SJSA1 (cell line): ENCODE data around the gene PTPRB. TPM values are rescaled to one million over a fixed set of nuclear protein-coding genes. Genes with fewer than 3 reads are reported as not detected.

ENCODE experiments used
- DNase-seq, 2 experiments: peaks; one replicate each; pipeline ENCODE4 v3.0.0-alpha.2; 2015 to 2020; ENCODE audit warnings: low spot score in 2 of 2, low read depth in 1 of 2
- H3K27ac ChIP-seq: fragments of 250-450 bp; sonication (Bioruptor Pico); 2 replicates; pipeline ENCODE4 v1.5.1; 2020; ENCODE audit warnings: mild to moderate bottlenecking, moderate library complexity
- H3K27me3 ChIP-seq: fragments of 250-450 bp; sonication (Bioruptor Pico); replicated peaks from 2 replicates; pipeline ENCODE4 v1.5.1; 2020; ENCODE audit warnings: mild to moderate bottlenecking, moderate library complexity
- H3K36me3 ChIP-seq: fragments of 250-450 bp; sonication (Bioruptor Pico); 2 replicates; pipeline ENCODE4 v1.5.1; 2020; ENCODE audit warnings: mild to moderate bottlenecking
- H3K4me1 ChIP-seq: fragments of 250-450 bp; sonication (Bioruptor Pico); replicated peaks from 2 replicates; pipeline ENCODE4 v1.6.1; 2021; ENCODE audit warnings: mild to moderate bottlenecking
- H3K4me3 ChIP-seq: fragments of 250-450 bp; sonication (Bioruptor Pico); 2 replicates; pipeline ENCODE4 v1.5.1; 2020; ENCODE audit warnings: mild to moderate bottlenecking
- H3K9me3 ChIP-seq: fragments of 250-450 bp; sonication (Bioruptor Pico); replicated peaks from 2 replicates; pipeline ENCODE4 v1.5.1; 2020; ENCODE audit warnings: mild to moderate bottlenecking
- total RNA-seq: library from RNA; depleted of rRNA; stranded (reverse); fragments of >200 nt; shearing (Covaris generic); gene quantifications from 2 replicates; pipeline ENCODE4 v1.2.3, GENCODE V29; 2014

Gene PTPRB
- total RNA-seq, 1 experiment from 2014 or later = 4.5 TPM

GRCh38 chr12:70635755-70636154 lies 1.5 kb downstream of the PTPRB start:
- Histone ChIP-seq H3K4me3 (no peak overlapping the region), H3K36me3 (no peaks in the 10 kb centered on the region), H3K4me1 (no peaks in the 10 kb centered on the region), H3K9me3 (no peaks in the 10 kb centered on the region; the same call in 1 of the 2 replicates), H3K27me3 (no peaks in the 10 kb centered on the region), H3K27ac (no peak overlapping the region)
- no peak for DNase-seq

- Histone ChIP-seq H3K27me3 (no peaks in the 10 kb centered on the region), H3K36me3 (no peaks in the 10 kb centered on the region), H3K27ac (peak overlapping the region; percentile 93), H3K4me3 (no peak overlapping the region), H3K4me1 (peaks cover 27% of the 10 kb centered on the region), H3K9me3 (no peaks in the 10 kb centered on the region)
- DNase-seq = peak; percentile 72 to 92
Observed at GRCh38 chr12:70628701-70629480, 8.3 kb downstream of the PTPRB start.

- H3K27ac ChIP-seq = peak overlapping the region; percentile 93
- H3K27me3 ChIP-seq = no peaks in the 10 kb centered on the region
- DNase-seq = peak in 1 of 2 experiments; percentile 62
- H3K4me1 ChIP-seq = peaks cover 27% of the 10 kb centered on the region
- H3K4me3 ChIP-seq = peak overlapping the region; percentile 9
- no peaks in the 10 kb centered on the region for H3K9me3 ChIP-seq
- no peaks in the 10 kb centered on the region for H3K36me3 ChIP-seq
Observed at GRCh38 chr12:70627677-70628076, 9.6 kb downstream of the PTPRB start.

DNA sequence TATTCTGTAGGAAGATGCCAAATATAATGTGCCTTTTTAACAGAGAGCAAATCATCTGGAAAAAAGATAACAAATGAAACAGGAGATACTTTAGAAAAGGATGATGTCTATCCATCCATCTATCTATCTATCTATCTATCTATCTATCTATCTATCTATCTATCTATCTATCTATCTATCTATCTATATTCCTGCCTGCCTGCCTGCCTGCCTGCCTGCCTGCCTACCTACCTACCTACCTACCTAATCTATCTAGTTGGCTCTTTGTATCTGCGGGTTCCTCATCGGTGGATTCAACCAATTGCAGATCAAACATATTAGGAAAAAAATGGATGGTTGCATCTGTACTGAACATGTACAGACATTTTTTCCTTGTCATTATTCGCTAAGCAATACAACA lies 11.0 kb downstream of the PTPRB start:
- peaks cover 27% of the 10 kb centered on the region for H3K4me1 ChIP-seq
- H3K36me3 ChIP-seq = no peaks in the 10 kb centered on the region
- no peaks in the 10 kb centered on the region for H3K9me3 ChIP-seq
- no peaks in the 10 kb centered on the region for H3K27me3 ChIP-seq
- no peak for DNase-seq
- no peak overlapping the region for H3K27ac ChIP-seq
- no peak overlapping the region for H3K4me3 ChIP-seq

DNA sequence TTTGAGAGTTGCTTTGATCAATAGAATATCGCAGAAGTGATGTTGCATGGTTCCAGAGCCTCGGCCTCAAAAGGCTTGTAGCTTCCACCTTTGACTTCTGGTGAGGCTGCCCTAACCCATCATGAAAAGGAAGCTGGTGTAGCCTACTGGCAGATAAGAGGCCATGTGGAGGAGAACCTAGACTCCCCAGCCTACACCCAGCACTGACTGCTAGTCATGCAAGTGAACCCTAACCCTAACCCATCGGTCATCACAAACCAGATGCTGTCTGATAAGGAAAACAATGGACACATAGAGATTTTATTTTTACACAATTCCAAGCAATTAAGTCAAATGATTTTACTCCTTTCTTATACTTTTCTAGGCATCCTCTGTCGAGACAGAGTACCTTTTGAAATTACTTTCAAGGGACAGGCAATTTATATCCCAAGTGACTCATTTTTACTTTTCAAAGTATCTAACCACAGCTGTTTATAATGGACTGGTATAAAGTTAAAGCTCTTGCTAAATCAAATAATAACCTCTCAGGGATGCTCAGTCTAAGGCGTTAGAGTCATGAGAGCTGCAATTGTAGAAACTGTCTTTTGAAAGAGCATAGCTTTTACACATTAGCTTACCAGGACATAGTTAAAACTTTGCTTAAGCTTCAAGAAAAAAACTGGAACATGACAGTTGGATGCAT lies 17.6 kb downstream of the PTPRB start:
- Histone ChIP-seq H3K4me1 (peaks cover 10% of the 10 kb centered on the region), H3K9me3 (no peaks in the 10 kb centered on the region), H3K36me3 (no peaks in the 10 kb centered on the region), H3K27me3 (no peaks in the 10 kb centered on the region), H3K27ac (no peak overlapping the region), H3K4me3 (no peak overlapping the region)
- peak in 1 of 2 experiments; percentile 34 for DNase-seq

DNA sequence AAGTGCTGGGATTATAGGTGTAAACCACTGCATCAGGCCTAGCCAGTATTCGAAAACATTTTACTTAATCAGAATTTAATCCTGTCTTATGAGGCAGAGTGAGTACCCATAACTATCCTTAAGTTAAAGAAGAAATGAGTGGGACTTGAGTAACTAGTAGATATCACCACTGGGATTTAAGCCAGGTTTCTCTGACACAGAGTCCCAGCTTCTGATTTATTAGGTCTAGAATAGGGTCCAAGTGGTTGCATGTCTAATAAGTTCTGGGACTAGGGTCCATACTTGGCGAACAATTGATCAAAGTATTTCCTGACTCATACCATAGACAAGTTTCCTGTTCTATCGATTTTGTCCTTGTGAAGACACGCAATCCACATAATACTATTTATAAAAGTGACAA lies 18.9 kb downstream of the PTPRB start:
- H3K4me1 ChIP-seq = peaks cover 10% of the 10 kb centered on the region
- no peaks in the 10 kb centered on the region for H3K36me3 ChIP-seq
- DNase-seq = no peak
- H3K27me3 ChIP-seq = no peaks in the 10 kb centered on the region
- no peaks in the 10 kb centered on the region for H3K9me3 ChIP-seq
- no peak overlapping the region for H3K4me3 ChIP-seq
- no peak overlapping the region for H3K27ac ChIP-seq

DNA sequence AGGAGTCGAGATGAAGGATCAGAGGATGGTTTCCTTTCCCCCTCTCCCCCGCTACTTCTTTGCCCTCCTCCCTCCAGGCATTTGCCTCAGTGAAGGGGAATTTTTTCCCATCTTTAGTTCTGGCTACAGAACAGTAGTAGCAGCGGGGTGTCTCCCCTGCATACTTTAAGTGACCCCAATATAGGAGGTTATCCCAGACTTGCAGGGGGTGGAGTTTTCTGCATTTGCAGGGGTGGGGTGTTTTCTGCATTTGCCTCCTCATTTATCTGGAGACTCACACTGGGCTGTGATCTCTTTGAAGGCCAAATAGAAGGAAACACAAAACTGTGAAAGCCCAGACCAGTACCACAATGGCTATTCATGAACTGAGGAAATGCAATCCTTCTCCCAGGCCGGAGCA lies 19.8 kb downstream of the PTPRB start:
- Histone ChIP-seq H3K36me3 (no peaks in the 10 kb centered on the region), H3K9me3 (no peaks in the 10 kb centered on the region), H3K4me3 (no peak overlapping the region), H3K4me1 (peaks cover 10% of the 10 kb centered on the region), H3K27ac (no peak overlapping the region), H3K27me3 (no peaks in the 10 kb centered on the region)
- no peak for DNase-seq

- H3K4me3 ChIP-seq = no peak overlapping the region
- no peaks in the 10 kb centered on the region for H3K9me3 ChIP-seq
- no peaks in the 10 kb centered on the region for H3K27me3 ChIP-seq
- no peaks in the 10 kb centered on the region for H3K36me3 ChIP-seq
- H3K27ac ChIP-seq = no peak overlapping the region
- no peak for DNase-seq
- peaks cover 26% of the 10 kb centered on the region for H3K4me1 ChIP-seq
Observed at GRCh38 chr12:70615174-70615866, 21.9 kb downstream of the PTPRB start.

DNA sequence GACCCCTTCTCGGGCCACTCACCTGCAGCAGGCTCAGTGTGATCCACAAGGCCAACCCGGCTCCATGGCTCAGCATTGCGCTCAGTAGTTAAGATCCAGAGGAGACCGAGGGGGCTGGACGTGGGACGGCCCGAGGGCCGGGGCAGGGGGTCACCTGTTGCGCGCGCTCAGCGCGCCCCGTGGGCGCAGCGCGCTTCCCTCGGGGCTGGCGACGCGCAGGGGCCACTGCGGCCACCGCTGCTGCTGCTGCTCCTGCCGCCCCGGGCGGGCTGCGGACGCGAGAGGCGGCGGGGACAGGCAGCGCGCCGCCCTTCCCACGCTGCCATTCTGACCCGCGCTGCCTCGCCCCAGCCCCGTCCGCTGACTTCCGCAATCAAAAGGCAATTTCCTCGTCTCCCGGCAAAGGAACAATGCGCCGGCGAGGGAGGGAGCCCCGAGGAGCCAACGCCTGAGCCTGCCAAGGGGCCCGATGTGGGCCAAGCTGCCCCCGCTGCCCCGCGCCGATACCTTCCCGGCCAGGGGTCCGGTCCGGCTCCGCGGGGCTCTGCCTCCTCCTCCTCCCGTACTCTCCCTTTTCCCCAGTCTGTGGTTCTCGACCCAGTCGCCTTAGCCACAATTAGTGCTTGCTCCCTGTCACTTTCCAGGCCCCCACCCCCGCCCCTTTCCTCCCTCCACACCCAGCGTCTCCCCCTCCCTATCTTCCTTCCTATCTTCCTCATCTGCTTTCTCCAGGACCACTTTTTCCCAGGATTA lies 27.3 kb downstream of the PTPRB start:
- Histone ChIP-seq H3K4me3 (peak overlapping the region; percentile 64), H3K27me3 (no peaks in the 10 kb centered on the region), H3K27ac (peak overlapping the region; percentile 72), H3K36me3 (no peaks in the 10 kb centered on the region), H3K9me3 (no peaks in the 10 kb centered on the region), H3K4me1 (peaks cover 28% of the 10 kb centered on the region)
- DNase-seq = peak; percentile 57 to 62

DNA sequence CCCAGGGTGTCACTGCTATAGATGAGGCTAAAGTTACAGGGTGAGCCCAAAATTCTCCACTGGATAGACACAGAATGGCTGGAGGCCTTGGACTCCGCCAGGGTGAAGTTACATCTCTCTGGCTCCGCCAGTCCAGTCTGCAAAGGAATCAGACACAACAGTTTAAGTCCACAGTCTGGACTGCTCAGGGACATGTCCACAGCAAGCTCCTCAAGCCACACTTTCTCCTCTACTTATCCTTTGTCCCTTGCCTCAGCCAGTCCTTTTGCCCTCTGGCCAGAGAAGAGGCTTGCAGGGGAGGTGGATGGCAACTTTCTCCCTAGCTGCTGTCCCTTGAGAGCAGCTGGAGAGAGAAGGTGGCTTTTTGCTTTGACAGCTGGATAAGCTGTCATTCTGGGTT lies 28.0 kb downstream of the PTPRB start:
- peak overlapping the region; percentile 64 for H3K4me3 ChIP-seq
- peaks cover 28% of the 10 kb centered on the region for H3K4me1 ChIP-seq
- H3K9me3 ChIP-seq = no peaks in the 10 kb centered on the region
- no peaks in the 10 kb centered on the region for H3K36me3 ChIP-seq
- no peak overlapping the region for H3K27ac ChIP-seq
- peak in 1 of 2 experiments; percentile 25 for DNase-seq
- H3K27me3 ChIP-seq = no peaks in the 10 kb centered on the region

DNA sequence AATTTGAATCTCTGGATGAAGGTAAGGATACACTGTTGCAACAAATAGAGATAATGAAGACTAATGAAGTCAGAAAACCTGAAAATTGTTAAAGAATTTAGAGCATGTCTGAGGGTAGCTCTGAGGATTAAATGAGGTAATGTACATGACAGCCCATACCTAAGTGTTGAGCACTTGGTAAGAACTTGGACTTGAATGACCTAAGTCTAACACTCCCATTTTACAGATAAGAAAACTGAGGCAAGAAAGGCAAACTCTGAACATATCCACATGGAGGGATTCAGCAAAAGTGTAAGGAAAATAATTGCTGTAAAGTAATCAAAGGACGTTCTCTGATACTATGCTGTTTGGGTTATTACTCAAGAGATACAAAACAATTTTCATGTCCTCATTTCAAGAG lies 29.0 kb downstream of the PTPRB start:
- H3K4me3 ChIP-seq = no peak overlapping the region
- H3K4me1 ChIP-seq = peaks cover 28% of the 10 kb centered on the region

GRCh38 chr12:70607107-70607506 lies 30.1 kb downstream of the PTPRB start:
- H3K9me3 ChIP-seq = no peaks in the 10 kb centered on the region
- no peak overlapping the region for H3K4me3 ChIP-seq
- no peak for DNase-seq
- no peak overlapping the region for H3K27ac ChIP-seq
- H3K27me3 ChIP-seq = no peaks in the 10 kb centered on the region
- H3K4me1 ChIP-seq = peaks cover 28% of the 10 kb centered on the region
- no peaks in the 10 kb centered on the region for H3K36me3 ChIP-seq

More for the DNA sequence above, 29.0 kb downstream of the PTPRB start:
- no peaks in the 10 kb centered on the region for H3K36me3 ChIP-seq
- no peak overlapping the region for H3K27ac ChIP-seq
- no peak for DNase-seq
- H3K27me3 ChIP-seq = no peaks in the 10 kb centered on the region
- no peaks in the 10 kb centered on the region for H3K9me3 ChIP-seq

DNA sequence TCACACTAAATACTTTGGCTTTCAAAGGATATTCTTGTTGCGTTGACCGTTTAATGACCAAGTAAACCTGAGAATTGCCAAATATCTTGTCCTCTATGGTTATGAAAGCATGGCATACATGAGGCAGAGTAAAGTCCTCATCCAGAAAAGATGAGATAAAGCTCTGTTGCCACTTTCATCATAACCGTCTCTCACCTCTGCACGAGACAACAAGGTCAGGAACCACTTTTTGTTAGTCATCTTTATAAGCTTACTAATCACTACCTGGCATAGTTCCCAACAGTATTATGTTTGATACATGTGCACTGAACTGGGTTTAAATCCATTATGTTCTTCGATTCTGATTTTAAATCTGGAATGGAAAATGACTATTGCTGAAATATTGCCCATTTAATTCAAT lies 31.3 kb downstream of the PTPRB start:
- Histone ChIP-seq H3K27ac (no peak overlapping the region), H3K4me3 (no peak overlapping the region), H3K9me3 (no peaks in the 10 kb centered on the region), H3K4me1 (peaks cover 19% of the 10 kb centered on the region), H3K36me3 (no peaks in the 10 kb centered on the region), H3K27me3 (no peaks in the 10 kb centered on the region)
- DNase-seq = no peak
